Left cardiac atrium (tissue), 4 donors: ENCODE measurements around the gene CRY2. TPM values are rescaled to one million over a fixed set of nuclear protein-coding genes. Genes with fewer than 3 reads are reported as not detected.

Source experiments
- ATAC-seq, 2 donors: fragments of 200-7000 bp; cut with Tn5 transposase; one replicate each; pipeline ENCODE4 v1.9.1; 2020; ENCODE audit warnings: mild to moderate bottlenecking in 2 of 2, moderate library complexity in 2 of 2
- DNase-seq: peaks from one replicate; pipeline ENCODE4 v3.0.0-alpha.2; 2020
- intact Hi-C, 2 donors: fragments of 100-400 bp; cut with DNase I; formaldehyde crosslinking; loops; one replicate each; pipeline versions ENCODE4 v1.14.1 to v1.15.1; 2022 to 2023
- total RNA-seq, 2 donors: library from RNA; stranded (reverse); fragmentation: NEBNext Ultra II Directional; extraction: Animal tissue kit (Norgen Biotek cat#: 25700); gene quantifications; one replicate each; pipeline ENCODE4 v1.2.1, GENCODE V29; 2021
- donor health status: DM: no; HTN: yes; CAD: no.
- donor health status: DM: no; HTN: yes; CAD: no; lungs with severe emphysema.
- donor health status: DM: yes; HTN: yes; CAD: no.
- donor health status: Dilated cardiomyopathy.

Gene CRY2
- total RNA-seq, 2 donors from 2014 or later = 59.2 to 62.9 TPM

DNA sequence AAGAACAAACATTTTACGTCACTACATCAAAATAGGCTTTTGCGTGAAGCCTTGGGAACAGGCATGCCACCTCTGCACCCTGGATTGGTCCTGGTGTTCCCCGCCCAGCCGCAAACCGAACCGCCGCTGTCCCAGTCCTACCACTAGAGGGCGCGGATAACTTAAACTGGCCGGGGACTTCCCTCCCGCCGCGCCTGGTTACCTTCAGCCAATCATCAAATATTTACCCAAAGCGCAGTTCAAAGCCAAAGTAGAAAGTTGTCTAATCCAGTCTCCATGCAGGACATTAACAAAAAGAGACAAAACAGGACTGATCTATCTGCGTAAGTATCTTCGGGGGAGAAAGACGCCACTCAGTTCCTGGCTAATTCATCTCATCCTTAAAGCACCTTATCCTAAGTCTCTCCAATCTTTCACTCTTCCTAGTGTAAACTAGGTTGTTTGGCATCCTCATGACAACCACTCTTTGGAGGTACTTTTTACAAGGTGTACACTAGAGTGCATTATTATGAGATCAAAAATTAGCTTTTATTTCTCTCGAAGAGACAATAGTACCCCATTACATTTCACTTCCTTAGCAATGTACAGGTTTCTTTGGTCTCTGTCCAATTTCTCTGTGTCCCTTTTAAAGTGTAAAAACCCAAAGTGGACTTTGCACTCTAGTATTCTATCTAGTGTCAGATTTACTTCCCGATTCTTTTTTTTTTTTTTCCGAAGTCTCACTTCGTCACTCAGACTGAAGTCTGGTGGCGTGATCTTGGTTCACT lies 3.9 kb upstream of the CRY2 start:
- intact Hi-C loops = loop anchor here in 1 of 2 donors (10.0 kb wide), 1 partner anchor 161 kb away; no protein-coding TSS in a partner anchor
- ATAC-seq (peak; percentile 34), DNase-seq (peak; percentile 90)

DNA sequence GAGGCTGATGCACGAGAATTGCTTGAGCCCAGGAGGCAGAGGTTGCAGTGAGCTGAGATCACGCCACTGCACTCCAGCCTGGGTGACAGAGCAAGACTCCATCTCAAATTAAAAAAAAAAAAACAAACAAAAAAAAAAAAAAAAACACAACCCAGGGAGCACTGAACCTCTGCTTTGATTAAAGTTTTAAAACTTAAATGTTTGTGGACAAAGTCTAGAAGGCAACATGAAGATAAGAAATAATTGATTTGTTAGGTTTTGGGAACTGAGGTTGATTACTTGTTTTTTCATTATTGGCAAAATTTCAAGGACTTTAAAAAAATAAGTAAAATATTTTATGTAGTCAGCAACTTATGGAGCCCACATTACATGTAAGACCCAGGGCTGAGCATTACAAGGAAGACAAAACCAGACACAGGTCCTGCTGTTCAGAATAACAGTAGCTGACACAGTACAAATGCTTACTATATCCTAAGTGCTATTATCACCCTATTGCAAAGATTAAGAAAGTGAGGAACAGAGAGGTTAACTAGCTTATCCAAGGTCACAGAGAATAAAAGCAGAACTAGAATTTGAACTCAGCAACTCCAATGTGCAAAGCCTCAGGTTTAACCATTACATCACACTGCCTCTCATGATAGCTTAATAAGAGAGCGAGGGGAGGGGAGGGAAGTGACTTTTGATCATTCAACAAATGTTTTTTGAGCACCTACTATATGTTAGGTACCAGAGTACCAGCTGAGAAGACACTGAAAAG lies 2.3 kb upstream of the CRY2 start:
- DNase-seq (no peak), ATAC-seq (no peak)
- intact Hi-C loops = loop anchor here in 1 of 2 donors (10.0 kb wide), 1 partner anchor 160 kb away; no protein-coding TSS in a partner anchor

GRCh38 chr11:45846174-45846675 lies 1.1 kb upstream of the CRY2 start:
- no peak for ATAC-seq
- DNase-seq = no peak
- intact Hi-C loops = loop anchor here in 1 of 2 donors (10.0 kb wide), 1 partner anchor 159 kb away; no protein-coding TSS in a partner anchor

DNA sequence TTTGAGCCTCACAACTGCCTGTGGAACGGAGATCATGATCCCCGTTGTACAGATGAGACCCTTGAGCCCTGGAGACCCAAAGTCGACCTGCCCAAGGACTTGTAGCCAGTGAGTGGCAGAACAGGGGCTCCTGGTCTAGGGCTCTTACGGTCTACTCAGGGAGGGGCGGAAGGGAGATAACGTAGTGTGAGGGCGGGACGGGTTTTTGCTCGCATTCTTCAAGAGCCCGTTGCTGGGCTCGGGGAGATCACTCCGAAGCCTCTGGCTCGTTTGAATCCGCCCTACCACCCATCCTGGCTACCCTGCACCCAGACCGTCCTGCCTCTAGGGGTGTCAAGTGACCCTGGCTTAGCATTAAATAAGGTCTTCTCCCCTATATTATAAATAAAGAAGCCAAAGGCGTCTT lies 639 bp downstream of the CRY2 start:
- DNase-seq (peak; percentile 70), ATAC-seq (peak; percentile 32 to 63)
- intact Hi-C loops = loop anchor here in 1 of 2 donors (10.0 kb wide), 1 partner anchor 157 kb away; no protein-coding TSS in a partner anchor

DNA sequence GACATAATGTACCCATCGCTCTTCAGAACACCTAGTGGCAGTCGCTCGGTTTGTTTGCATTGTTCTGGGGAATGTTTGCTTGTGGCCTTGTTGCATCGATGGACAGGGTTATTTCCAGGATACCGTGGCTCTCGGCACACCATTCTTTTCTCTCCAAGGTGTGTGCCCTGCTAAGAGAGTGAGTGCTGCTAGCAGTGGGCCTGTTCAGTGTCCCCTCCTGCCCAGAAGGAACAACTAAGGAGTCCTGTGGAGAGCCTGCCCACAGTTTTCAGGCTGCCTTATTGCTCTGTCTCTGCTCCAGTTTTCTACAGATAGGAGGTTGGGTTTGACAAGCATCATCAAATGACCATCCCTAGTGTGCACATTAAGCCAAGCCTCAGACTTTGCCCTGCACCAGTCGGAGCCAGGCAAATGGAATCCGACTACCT lies 1.4 kb downstream of the CRY2 start:
- ATAC-seq = no peak
- no peak for DNase-seq
- intact Hi-C loops = loop anchor here in 1 of 2 donors (10.0 kb wide), 1 partner anchor 156 kb away; no protein-coding TSS in a partner anchor

DNA sequence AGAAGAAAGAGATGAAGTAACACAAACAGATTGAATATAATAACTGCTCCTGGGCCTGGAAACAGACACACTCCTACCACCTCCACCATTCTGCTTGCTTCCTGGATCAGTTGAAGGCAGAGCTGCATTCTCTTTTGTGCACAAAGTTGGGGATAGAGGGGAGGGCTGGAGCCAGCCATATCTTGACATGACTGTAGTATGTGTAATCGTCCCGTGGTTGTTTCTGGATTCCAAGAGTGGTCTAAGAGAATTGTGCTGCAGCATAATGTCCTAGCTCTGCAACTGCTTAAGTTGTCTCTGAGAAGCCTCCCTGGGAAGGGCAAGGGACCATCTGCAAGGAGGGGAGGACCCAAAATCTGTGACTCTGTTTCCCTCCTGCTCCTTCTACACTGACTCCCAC lies 3.2 kb downstream of the CRY2 start:
- intact Hi-C loops = no loop called here
- DNase-seq (no peak), ATAC-seq (no peak)

GRCh38 chr11:45851228-45851627 lies 4.0 kb downstream of the CRY2 start:
- intact Hi-C loops = no loop called here
- no peak for DNase-seq
- no peak for ATAC-seq

DNA sequence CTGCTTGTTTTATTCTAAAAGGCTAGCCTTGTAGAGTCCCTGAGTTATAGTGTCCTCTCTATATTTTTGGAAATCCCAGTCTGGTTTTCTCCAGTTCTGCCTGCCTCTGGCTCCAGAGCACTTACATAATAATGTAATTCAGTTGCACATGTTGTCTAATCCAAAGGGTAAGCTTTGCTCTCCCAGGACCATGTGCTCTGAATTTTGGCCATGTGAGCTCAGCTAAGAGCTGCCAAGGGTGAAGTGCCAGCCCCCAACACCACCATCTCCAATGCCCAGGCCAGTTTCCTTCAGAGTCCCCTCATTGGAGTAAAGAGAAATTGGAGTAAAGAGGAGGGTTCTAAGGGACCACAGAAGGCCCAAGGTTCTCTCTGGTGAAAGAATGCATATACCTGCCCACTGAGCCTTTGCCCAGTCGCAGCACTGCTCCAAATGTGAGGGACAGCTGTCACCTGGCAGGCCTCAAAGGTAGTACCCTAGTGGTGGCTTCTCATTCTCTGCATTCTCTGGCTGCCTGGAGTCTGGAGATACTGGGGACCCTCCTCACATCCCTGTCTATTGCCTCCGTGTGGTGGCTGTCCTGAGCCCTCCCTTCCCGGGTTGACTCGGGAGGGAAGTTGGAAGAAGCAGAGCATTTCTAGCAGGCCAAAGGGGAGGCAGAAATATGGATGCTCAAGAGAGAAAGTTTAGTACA lies 4.9 kb downstream of the CRY2 start:
- peak in 1 of 2 donors; percentile 32 for ATAC-seq
- no peak for DNase-seq
- intact Hi-C loops = no loop called here

GRCh38 chr11:45852712-45853101 lies 5.4 kb downstream of the CRY2 start:
- peak; percentile 52 for DNase-seq
- peak; percentile 71 to 73 for ATAC-seq
- intact Hi-C loops = no loop called here

DNA sequence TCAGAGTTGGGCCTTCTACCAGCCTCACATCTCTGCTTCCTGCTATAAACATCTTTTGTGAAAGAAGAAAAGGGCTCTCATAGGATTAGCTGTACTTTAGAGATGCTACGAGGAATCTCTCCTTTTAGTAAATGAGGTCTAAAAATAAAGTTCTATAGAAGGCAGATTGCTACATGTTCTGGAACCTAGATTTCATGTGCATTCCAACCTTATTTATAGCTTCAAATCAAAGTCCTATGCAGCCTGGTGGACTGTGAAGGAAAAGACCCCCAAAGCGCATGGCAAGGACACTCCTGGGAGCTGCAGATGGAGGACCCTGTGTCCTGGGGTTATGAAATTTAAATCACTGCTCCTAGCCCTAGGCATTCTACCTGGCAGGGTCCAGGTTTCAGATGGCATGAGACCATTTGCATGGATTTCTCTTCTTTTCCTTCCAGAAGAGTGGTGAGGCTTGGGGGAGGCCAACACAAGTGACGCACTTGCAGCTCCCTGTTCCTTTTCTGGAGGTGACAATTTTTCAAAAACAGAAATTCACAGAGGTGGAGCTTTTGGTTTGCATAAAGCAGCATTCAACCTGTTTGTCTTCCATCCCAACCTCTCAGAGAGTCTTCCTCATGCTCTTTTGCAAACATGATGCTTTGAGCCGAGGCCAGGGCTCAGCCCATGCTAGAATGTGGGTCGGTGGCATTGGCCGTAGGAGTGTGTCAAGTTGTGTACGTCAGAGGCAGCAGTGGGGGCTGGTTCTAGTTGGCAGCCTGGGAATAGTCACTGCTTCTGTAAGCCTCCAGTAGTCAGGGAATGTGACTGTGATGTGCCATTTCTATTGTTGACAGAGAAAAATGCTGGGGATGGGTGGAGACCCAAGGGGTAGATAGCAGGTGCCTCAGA lies 6.3 kb downstream of the CRY2 start:
- DNase-seq = peak; percentile 71
- intact Hi-C loops = no loop called here
- ATAC-seq = peak; percentile 56 to 63

DNA sequence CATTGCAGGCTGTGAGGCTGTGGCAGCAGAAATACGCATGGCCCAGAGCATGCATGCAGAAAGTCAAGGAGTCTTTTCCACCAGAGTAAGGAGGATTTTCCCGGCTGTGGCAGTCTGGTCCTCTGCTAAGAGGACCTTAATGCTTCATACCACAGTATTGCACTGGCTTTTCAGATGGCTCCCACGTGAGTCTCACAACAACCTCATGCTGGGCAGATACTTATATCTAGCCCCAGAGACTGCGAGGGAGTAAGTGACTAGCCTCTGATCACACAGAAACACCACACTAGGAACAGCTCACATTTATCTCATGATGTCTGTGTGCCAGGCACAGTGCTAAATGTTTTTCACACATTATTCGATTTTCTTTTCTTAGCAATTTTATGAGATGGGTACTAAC lies 8.0 kb downstream of the CRY2 start:
- no peak for ATAC-seq
- DNase-seq = no peak
- intact Hi-C loops = no loop called here

DNA sequence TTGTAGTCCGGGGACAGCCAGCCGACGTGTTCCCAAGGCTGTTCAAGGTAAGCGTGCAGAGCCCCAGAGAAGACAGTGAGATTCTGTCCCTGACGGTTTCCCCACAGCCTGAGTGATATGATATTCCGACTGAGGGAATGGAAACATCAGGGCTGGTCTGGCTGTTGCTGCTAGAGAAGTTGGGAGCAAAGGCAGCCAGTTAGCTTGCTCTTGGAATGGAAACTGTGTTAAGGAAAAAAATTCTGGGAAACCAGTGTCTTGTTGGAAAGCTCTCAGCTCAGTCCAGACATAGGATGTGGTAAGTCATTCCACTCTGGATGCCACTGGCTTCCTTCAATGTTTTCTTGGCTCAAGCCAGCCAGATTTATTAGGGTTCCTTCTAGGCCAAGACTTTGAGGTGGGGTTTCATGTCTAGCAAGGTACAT lies 8.8 kb downstream of the CRY2 start:
- DNase-seq (no peak), ATAC-seq (peak in 1 of 2 donors; percentile 0)
- intact Hi-C loops = no loop called here

- DNase-seq (peak; percentile 54), ATAC-seq (peak; percentile 58 to 70)
- intact Hi-C loops = no loop called here
Observed at GRCh38 chr11:45857961-45858474, 10.7 kb downstream of the CRY2 start.

DNA sequence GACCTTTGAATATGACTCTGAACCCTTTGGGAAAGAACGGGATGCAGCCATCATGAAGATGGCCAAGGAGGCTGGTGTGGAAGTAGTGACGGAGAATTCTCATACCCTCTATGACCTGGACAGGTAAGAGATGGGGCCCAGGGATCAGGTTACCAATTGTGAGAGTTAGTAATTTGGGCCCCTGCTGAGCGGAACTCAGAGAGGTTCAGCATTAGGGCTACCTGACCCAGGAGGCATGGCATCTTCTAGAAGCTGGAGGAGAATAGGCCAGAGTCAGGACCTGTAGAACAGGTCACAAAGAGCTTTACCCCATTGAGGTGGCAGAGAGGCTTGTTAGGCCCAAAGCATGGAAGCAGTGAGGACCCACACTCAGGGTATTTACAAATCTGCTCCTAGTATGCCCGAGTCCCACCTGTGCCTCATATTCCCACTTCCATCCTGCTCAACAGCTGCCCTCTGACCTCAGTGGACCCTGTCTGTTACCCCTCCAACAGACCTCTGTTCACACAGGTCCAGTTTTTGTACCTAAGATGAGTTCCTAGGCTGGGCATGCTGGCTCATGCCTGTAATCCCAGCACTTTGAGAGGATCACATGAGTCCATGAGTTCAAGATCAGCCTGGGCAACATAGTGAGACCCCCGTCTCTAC lies 11.6 kb downstream of the CRY2 start:
- ATAC-seq (no peak), DNase-seq (no peak)
- intact Hi-C loops = no loop called here

DNA sequence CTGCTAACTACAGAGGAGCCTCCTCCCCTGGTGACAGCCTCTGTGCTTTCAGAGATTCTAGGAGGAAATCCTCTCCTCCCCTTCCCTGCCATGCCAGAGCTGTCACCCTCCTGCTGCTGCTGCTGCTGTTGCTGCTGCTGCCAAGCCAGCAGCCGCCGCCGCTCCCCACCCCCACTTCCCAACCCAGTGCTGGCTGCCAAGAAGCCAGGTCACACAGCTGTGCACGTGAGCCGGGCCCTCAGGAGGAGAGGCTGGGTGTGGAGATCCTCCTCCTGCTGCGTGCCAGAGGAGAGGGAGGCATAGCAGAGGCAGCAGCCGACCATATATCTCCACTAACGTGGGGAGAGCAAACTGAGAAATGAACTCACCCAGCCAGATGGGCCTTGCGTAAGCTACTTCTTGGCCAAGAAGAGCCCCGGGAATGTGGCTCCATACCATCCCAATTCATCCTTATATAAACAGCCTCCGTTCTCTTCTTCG lies 12.4 kb downstream of the CRY2 start:
- ATAC-seq (peak; percentile 86 to 89), DNase-seq (peak; percentile 93)
- intact Hi-C loops = no loop called here

- DNase-seq = no peak
- no peak for ATAC-seq
- intact Hi-C loops = no loop called here
Observed at GRCh38 chr11:45860348-45860747, 13.1 kb downstream of the CRY2 start.

- DNase-seq = no peak
- intact Hi-C loops = no loop called here
- ATAC-seq = no peak
Observed at GRCh38 chr11:45860764-45861510, 13.7 kb downstream of the CRY2 start.
